GM23338 (cell line): ENCODE measurements around the gene FBRS. TPM values are rescaled to one million over a fixed set of nuclear protein-coding genes. Genes with fewer than 3 reads are reported as not detected.

Source experiments
- ATAC-seq: fragments of 200-7000 bp; cut with Tn5 transposase; 3 replicates; pipeline ENCODE4 v1.9.1; 2020
- DNase-seq: peaks from one replicate; pipeline ENCODE4 v3.0.0-alpha.2; 2015; ENCODE audit warnings: low spot score
- H2AFZ ChIP-seq: fragments of 200-600 bp; sonication (generic); 2 replicates; pipeline ENCODE4 v1.8.0; 2016; ENCODE audit warnings: antibody characterized with exemption, mild to moderate bottlenecking, moderate library complexity
- H3F3A ChIP-seq: fragments of 200-600 bp; sonication (generic); replicated peaks from 2 replicates; pipeline ENCODE4 v1.8.0; 2017; ENCODE audit warnings: antibody characterized with exemption, mixed run types, low read depth
- H3K27ac ChIP-seq: fragments of 200-600 bp; sonication (generic); 2 replicates; pipeline ENCODE4 v1.6.1; 2016; ENCODE audit warnings: low read depth
- H3K27me3 ChIP-seq: fragments of 200-600 bp; sonication (generic); 2 replicates; pipeline ENCODE4 v1.8.0; 2016; ENCODE audit warnings: mild to moderate bottlenecking, mixed run types, moderate library complexity; ENCODE audit not compliant: insufficient read depth
- H3K36me3 ChIP-seq: fragments of 200-600 bp; sonication (generic); 2 replicates; pipeline ENCODE4 v1.8.0; 2016; ENCODE audit warnings: mild to moderate bottlenecking; ENCODE audit not compliant: insufficient read depth
- H3K4me1 ChIP-seq: fragments of 200-600 bp; sonication (generic); 2 replicates; pipeline ENCODE4 v1.8.0; 2016; ENCODE audit warnings: mild to moderate bottlenecking, moderate library complexity; ENCODE audit not compliant: insufficient read depth
- H3K4me2 ChIP-seq: fragments of 200-600 bp; sonication (generic); 2 replicates; pipeline ENCODE4 v1.7.1; 2017; ENCODE audit warnings: mixed run types
- H3K4me3 ChIP-seq: fragments of 200-600 bp; sonication (generic); 2 replicates; pipeline ENCODE4 v1.6.1; 2016; ENCODE audit warnings: mixed run types
- H3K79me2 ChIP-seq: fragments of 200-600 bp; sonication (generic); replicated peaks from 2 replicates; pipeline ENCODE4 v1.8.0; 2017; ENCODE audit warnings: mild to moderate bottlenecking; ENCODE audit not compliant: insufficient read depth
- H3K9me2 ChIP-seq: fragments of 200-600 bp; sonication (generic); 2 replicates; pipeline ENCODE4 v1.8.0; 2017; ENCODE audit not compliant: insufficient read depth
- H4K20me1 ChIP-seq: fragments of 200-600 bp; sonication (generic); replicated peaks from 2 replicates; pipeline ENCODE4 v1.8.0; 2017; ENCODE audit warnings: mild to moderate bottlenecking; ENCODE audit not compliant: insufficient read depth
- H3K27ac Mint-ChIP-seq: 2 replicates; pipeline ENCODE4 v1.8.0; 2020; ENCODE audit warnings: inconsistent platforms, mild to moderate bottlenecking, moderate library complexity, mixed read lengths
- H3K27me3 Mint-ChIP-seq: 3 replicates; pipeline ENCODE4 v1.8.0; 2022; ENCODE audit warnings: low read depth, mild to moderate bottlenecking, moderate library complexity, mixed read lengths, inconsistent platforms; ENCODE audit not compliant: insufficient read depth, poor library complexity
- H3K36me3 Mint-ChIP-seq: 3 replicates; pipeline ENCODE4 v1.8.0; 2021; ENCODE audit warnings: low read depth, mild to moderate bottlenecking, inconsistent platforms, moderate library complexity, mixed read lengths
- H3K4me1 Mint-ChIP-seq: 3 replicates; pipeline ENCODE4 v1.8.0; 2020; ENCODE audit warnings: mild to moderate bottlenecking, inconsistent platforms, mixed read lengths
- H3K4me3 Mint-ChIP-seq: 3 replicates; pipeline ENCODE4 v1.8.0; 2021; ENCODE audit warnings: moderate library complexity, mild to moderate bottlenecking, inconsistent platforms, mixed read lengths
- H3K9me3 Mint-ChIP-seq: 3 replicates; pipeline ENCODE4 v1.8.0; 2020; ENCODE audit warnings: moderate library complexity, mild to moderate bottlenecking, inconsistent platforms, mixed read lengths
- CREB1 ChIP-seq: fragments of 250-450 bp; sonication (Bioruptor Pico); IDR thresholded peaks from 2 replicates; pipeline ENCODE4 v1.5.0; 2020; ENCODE audit warnings: low read depth, mild to moderate bottlenecking, moderate library complexity
- ETS1 ChIP-seq: IDR thresholded peaks from 2 replicates; pipeline ENCODE4 v1.6.1; 2016; ENCODE audit warnings: antibody characterized with exemption
- EZH2 ChIP-seq: fragments of 200-600 bp; sonication (generic); IDR thresholded peaks from one replicate; pipeline ENCODE4 v1.8.0; 2017; ENCODE audit warnings: antibody characterized with exemption, mild to moderate bottlenecking, low read depth; ENCODE audit not compliant: unreplicated experiment
- JUNB ChIP-seq: IDR thresholded peaks from one replicate; pipeline ENCODE4 v1.6.1; 2016; ENCODE audit warnings: antibody characterized with exemption; ENCODE audit not compliant: unreplicated experiment
- NANOG ChIP-seq: IDR thresholded peaks from 2 replicates; pipeline ENCODE4 v1.6.1; 2016; ENCODE audit warnings: antibody characterized with exemption, borderline replicate concordance
- STAT1 ChIP-seq: IDR thresholded peaks from one replicate; pipeline ENCODE4 v1.6.1; 2016; ENCODE audit warnings: antibody characterized with exemption; ENCODE audit not compliant: unreplicated experiment
- ZNF114 ChIP-seq: fragments of 250-450 bp; sonication (Bioruptor Pico); IDR thresholded peaks from 2 replicates; pipeline ENCODE4 v1.5.0; 2020; ENCODE audit warnings: mild to moderate bottlenecking, moderate library complexity
- ZNF331 ChIP-seq: fragments of 250-450 bp; sonication (Bioruptor Pico); IDR thresholded peaks from 2 replicates; pipeline ENCODE4 v1.5.0; 2020; ENCODE audit warnings: low read depth, mild to moderate bottlenecking, moderate library complexity
- polyA plus RNA-seq: library from polyadenylated mRNA; unstranded; fragments of >200 nt; fragmentation: Nextera tagmentation; extraction: Ambion mirVana; gene quantifications from 2 replicates; pipeline ENCODE4 v1.2.1, GENCODE V29; 2016
- total RNA-seq: library from RNA; depleted of rRNA; stranded (reverse); fragments of >200 nt; shearing (Covaris generic); gene quantifications from 2 replicates; pipeline ENCODE4 v1.2.3, GENCODE V29; 2014
- TF ChIP-seq, protein P1 (sequence below): fragments of 250-450 bp; sonication (Bioruptor Pico); IDR thresholded peaks from 2 replicates; pipeline ENCODE4 v1.5.0; 2020; ENCODE audit warnings: mild to moderate bottlenecking, moderate library complexity
- TF ChIP-seq, protein P2 (sequence below): IDR thresholded peaks from one replicate; pipeline ENCODE4 v1.6.1; 2018; ENCODE audit warnings: antibody characterized with exemption; ENCODE audit not compliant: unreplicated experiment

FBRS gene
- total and polyA plus RNA-seq, 2 experiments from 2014 or later = 2.3 to 7.2 TPM

- TF ChIP-seq, protein P1, sequence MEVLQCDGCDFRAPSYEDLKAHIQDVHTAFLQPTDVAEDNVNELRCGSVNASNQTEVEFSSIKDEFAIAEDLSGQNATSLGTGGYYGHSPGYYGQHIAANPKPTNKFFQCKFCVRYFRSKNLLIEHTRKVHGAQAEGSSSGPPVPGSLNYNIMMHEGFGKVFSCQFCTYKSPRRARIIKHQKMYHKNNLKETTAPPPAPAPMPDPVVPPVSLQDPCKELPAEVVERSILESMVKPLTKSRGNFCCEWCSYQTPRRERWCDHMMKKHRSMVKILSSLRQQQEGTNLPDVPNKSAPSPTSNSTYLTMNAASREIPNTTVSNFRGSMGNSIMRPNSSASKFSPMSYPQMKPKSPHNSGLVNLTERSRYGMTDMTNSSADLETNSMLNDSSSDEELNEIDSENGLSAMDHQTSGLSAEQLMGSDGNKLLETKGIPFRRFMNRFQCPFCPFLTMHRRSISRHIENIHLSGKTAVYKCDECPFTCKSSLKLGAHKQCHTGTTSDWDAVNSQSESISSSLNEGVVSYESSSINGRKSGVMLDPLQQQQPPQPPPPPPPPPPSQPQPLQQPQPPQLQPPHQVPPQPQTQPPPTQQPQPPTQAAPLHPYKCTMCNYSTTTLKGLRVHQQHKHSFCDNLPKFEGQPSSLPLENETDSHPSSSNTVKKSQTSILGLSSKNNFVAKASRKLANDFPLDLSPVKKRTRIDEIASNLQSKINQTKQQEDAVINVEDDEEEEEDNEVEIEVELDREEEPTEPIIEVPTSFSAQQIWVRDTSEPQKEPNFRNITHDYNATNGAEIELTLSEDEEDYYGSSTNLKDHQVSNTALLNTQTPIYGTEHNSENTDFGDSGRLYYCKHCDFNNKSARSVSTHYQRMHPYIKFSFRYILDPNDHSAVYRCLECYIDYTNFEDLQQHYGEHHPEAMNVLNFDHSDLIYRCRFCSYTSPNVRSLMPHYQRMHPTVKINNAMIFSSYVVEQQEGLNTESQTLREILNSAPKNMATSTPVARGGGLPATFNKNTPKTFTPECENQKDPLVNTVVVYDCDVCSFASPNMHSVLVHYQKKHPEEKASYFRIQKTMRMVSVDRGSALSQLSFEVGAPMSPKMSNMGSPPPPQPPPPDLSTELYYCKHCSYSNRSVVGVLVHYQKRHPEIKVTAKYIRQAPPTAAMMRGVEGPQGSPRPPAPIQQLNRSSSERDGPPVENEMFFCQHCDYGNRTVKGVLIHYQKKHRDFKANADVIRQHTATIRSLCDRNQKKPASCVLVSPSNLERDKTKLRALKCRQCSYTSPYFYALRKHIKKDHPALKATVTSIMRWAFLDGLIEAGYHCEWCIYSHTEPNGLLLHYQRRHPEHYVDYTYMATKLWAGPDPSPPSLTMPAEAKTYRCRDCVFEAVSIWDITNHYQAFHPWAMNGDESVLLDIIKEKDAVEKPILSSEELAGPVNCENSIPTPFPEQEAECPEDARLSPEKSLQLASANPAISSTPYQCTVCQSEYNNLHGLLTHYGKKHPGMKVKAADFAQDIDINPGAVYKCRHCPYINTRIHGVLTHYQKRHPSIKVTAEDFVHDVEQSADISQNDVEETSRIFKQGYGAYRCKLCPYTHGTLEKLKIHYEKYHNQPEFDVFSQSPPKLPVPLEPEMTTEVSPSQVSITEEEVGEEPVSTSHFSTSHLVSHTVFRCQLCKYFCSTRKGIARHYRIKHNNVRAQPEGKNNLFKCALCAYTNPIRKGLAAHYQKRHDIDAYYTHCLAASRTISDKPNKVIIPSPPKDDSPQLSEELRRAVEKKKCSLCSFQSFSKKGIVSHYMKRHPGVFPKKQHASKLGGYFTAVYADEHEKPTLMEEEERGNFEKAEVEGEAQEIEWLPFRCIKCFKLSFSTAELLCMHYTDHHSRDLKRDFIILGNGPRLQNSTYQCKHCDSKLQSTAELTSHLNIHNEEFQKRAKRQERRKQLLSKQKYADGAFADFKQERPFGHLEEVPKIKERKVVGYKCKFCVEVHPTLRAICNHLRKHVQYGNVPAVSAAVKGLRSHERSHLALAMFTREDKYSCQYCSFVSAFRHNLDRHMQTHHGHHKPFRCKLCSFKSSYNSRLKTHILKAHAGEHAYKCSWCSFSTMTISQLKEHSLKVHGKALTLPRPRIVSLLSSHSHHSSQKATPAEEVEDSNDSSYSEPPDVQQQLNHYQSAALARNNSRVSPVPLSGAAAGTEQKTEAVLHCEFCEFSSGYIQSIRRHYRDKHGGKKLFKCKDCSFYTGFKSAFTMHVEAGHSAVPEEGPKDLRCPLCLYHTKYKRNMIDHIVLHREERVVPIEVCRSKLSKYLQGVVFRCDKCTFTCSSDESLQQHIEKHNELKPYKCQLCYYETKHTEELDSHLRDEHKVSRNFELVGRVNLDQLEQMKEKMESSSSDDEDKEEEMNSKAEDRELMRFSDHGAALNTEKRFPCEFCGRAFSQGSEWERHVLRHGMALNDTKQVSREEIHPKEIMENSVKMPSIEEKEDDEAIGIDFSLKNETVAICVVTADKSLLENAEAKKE (CRISPR knock-in tag) = no peak
- TF ChIP-seq NANOG = no peak
- no peak for TF ChIP-seq ZNF114
- TF ChIP-seq EZH2 = no peak
- no peak for TF ChIP-seq JUNB
- TF ChIP-seq ZNF331 (CRISPR knock-in tag) = no peak
- TF ChIP-seq CREB1 (CRISPR knock-in tag) = no peak
These were observed 45.7 kb downstream of the FBRS start (continued) for GRCh38 chr16:30703971-30704370.

- no peak overlapping the region for H3K4me3 Mint-ChIP-seq
- no peak overlapping the region for H3K27ac ChIP-seq
- peaks cover 90% of the 10 kb centered on the region for H3K36me3 Mint-ChIP-seq
- H3K79me2 ChIP-seq = peaks cover 12% of the 10 kb centered on the region
- no peaks in the 10 kb centered on the region for H3K27me3 ChIP-seq
- no peak overlapping the region for H2AFZ ChIP-seq
- no peaks in the 10 kb centered on the region for H3K27me3 Mint-ChIP-seq
- H3F3A ChIP-seq = 0 out of 2 replicates have a peak, but pooled peaks cover 4% of the 10 kb centered on the region
- DNase-seq = no peak
- H3K9me3 Mint-ChIP-seq = no peaks in the 10 kb centered on the region; the same call in 2 of the 3 replicates
- no peak for ATAC-seq
- H3K4me3 ChIP-seq = no peak overlapping the region
- H3K4me2 ChIP-seq = no peak overlapping the region
- H3K4me1 ChIP-seq = no peaks in the 10 kb centered on the region
- no peaks in the 10 kb centered on the region for H3K9me2 ChIP-seq
- H4K20me1 ChIP-seq = peaks cover 22% of the 10 kb centered on the region
- H3K36me3 ChIP-seq = peaks cover 80% of the 10 kb centered on the region
- no peak overlapping the region for H3K27ac Mint-ChIP-seq
- H3K4me1 Mint-ChIP-seq = no peaks in the 10 kb centered on the region
- no peak for TF ChIP-seq CREB1 (CRISPR knock-in tag)
- TF ChIP-seq, protein P2, sequence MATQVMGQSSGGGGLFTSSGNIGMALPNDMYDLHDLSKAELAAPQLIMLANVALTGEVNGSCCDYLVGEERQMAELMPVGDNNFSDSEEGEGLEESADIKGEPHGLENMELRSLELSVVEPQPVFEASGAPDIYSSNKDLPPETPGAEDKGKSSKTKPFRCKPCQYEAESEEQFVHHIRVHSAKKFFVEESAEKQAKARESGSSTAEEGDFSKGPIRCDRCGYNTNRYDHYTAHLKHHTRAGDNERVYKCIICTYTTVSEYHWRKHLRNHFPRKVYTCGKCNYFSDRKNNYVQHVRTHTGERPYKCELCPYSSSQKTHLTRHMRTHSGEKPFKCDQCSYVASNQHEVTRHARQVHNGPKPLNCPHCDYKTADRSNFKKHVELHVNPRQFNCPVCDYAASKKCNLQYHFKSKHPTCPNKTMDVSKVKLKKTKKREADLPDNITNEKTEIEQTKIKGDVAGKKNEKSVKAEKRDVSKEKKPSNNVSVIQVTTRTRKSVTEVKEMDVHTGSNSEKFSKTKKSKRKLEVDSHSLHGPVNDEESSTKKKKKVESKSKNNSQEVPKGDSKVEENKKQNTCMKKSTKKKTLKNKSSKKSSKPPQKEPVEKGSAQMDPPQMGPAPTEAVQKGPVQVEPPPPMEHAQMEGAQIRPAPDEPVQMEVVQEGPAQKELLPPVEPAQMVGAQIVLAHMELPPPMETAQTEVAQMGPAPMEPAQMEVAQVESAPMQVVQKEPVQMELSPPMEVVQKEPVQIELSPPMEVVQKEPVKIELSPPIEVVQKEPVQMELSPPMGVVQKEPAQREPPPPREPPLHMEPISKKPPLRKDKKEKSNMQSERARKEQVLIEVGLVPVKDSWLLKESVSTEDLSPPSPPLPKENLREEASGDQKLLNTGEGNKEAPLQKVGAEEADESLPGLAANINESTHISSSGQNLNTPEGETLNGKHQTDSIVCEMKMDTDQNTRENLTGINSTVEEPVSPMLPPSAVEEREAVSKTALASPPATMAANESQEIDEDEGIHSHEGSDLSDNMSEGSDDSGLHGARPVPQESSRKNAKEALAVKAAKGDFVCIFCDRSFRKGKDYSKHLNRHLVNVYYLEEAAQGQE = no peak
- no peak for TF ChIP-seq EZH2
- no peak for TF ChIP-seq STAT1
- no peak for TF ChIP-seq JUNB
- TF ChIP-seq ETS1 = no peak
These were observed 47.8 kb downstream of the FBRS start for GRCh38 chr16:30706046-30706445.
